H1 (cell line): Measurements from ENCODE around the gene CSH1. TPM values are rescaled to one million over a fixed set of nuclear protein-coding genes. Genes with fewer than 3 reads are reported as not detected.
"Not testable (repeated sequence)": the region's sequence is repeated elsewhere in the genome, so short reads cannot be mapped to it uniquely, and the experiment has no call there.

ENCODE experiments used
- CTCF ChIA-PET: fragments of 300-600 bp; sonication (Branson Sonifier 250); formaldehyde crosslinking; loops from one replicate; lab custom pipeline; 2021; ENCODE audit not compliant: partially characterized antibody; lab: Charles Lee
- POLR2A ChIA-PET: fragments of 300-600 bp; sonication (Branson Sonifier 250); formaldehyde crosslinking; loops from one replicate; lab custom pipeline; 2021; ENCODE audit warnings: inconsistent platforms; ENCODE audit not compliant: partially characterized antibody; lab: Charles Lee
- DNase-seq, 2 experiments: peaks; one replicate each; pipeline versions ENCODE4 v3.0.0 to v3.0.0-alpha.2; 2010 to 2022; ENCODE audit warnings: low spot score in 2 of 2, low read depth in 1 of 2, mixed read lengths in 1 of 2
- FAIRE-seq: peaks from 2 replicates; lab custom pipeline; 2011; peaks lifted over from hg19 to GRCh38; lab: Jason Lieb, UNC
- H2AFZ ChIP-seq: 2 replicates; pipeline ENCODE4 v1.8.1; 2012; ENCODE audit warnings: low read length, inconsistent platforms
- H2AK5ac ChIP-seq: 2 replicates; pipeline ENCODE4 v1.6.1; 2013; ENCODE audit warnings: low read depth, low read length
- H2BK120ac ChIP-seq: replicated peaks from 2 replicates; pipeline ENCODE3; 2013; ENCODE audit warnings: low read depth, low read length, inconsistent platforms
- H2BK12ac ChIP-seq: 2 replicates; pipeline ENCODE4 v1.6.1; 2013; ENCODE audit warnings: low read depth, low read length
- H2BK15ac ChIP-seq: 2 replicates; pipeline ENCODE4 v1.6.1; 2013; ENCODE audit warnings: low read length
- H2BK20ac ChIP-seq: 2 replicates; pipeline ENCODE4 v1.6.1; 2013; ENCODE audit warnings: low read length
- H2BK5ac ChIP-seq: 2 replicates; pipeline ENCODE4 v1.6.1; 2013; ENCODE audit warnings: low read depth, low read length
- H3K14ac ChIP-seq: 2 replicates; pipeline ENCODE4 v1.6.1; 2013; ENCODE audit warnings: inconsistent platforms; ENCODE audit not compliant: insufficient read length
- H3K18ac ChIP-seq: 2 replicates; pipeline ENCODE4 v1.6.1; 2013; ENCODE audit warnings: low read length; ENCODE audit errors: extremely low read depth
- H3K23ac ChIP-seq: 2 replicates; pipeline ENCODE4 v1.6.1; 2013; ENCODE audit warnings: inconsistent platforms; ENCODE audit not compliant: insufficient read length
- H3K23me2 ChIP-seq: 2 replicates; pipeline ENCODE4 v1.6.1; 2013; ENCODE audit warnings: low read depth, low read length
- H3K27ac ChIP-seq: 2 replicates; pipeline ENCODE4 v1.6.1; 2011; ENCODE audit warnings: low read depth, low read length, inconsistent platforms
- H3K27me3 ChIP-seq, 4 experiments: replicated peaks in 1 of 4; 1 replicate in 1 of 4; 2 replicates in 3 of 4; pipeline versions ENCODE4 v1.6.1 to v1.8.1; 2011 to 2013; ENCODE audit warnings: low read length in 3 of 4, mild to moderate bottlenecking in 3 of 4, inconsistent platforms in 2 of 4, mixed read lengths in 2 of 4, moderate library complexity in 1 of 4; ENCODE audit not compliant: control insufficient read depth in 3 of 4, insufficient read depth in 3 of 4; ENCODE audit errors: extremely low read depth in 1 of 4
- H3K36me3 ChIP-seq, 4 experiments: 2 replicates each; pipeline versions ENCODE4 v1.6.1 to v1.8.1; 2011 to 2013; ENCODE audit warnings: mild to moderate bottlenecking in 4 of 4, low read length in 3 of 4, moderate library complexity in 2 of 4, control low read depth in 1 of 4, inconsistent platforms in 1 of 4; ENCODE audit not compliant: insufficient read depth in 4 of 4, control insufficient read depth in 2 of 4
- H3K4ac ChIP-seq: replicated peaks from 2 replicates; pipeline ENCODE3; 2013; ENCODE audit warnings: low read length, low read depth, mixed read lengths, inconsistent platforms; ENCODE audit not compliant: insufficient read length
- H3K4me1 ChIP-seq, 4 experiments: replicated peaks in 1 of 4; 1 replicate in 1 of 4; 2 replicates in 3 of 4; pipeline versions ENCODE4 v1.6.1 to v1.8.1; 2011 to 2013; ENCODE audit warnings: low read length in 3 of 4, inconsistent platforms in 2 of 4, mixed read lengths in 1 of 4; ENCODE audit not compliant: insufficient read depth in 4 of 4, control insufficient read depth in 3 of 4
- H3K4me2 ChIP-seq, 2 experiments: 2 replicates each; pipeline versions ENCODE4 v1.6.1 to v1.8.1; 2011 to 2013; ENCODE audit warnings: low read depth in 2 of 2, low read length in 2 of 2, control low read depth in 1 of 2, inconsistent platforms in 1 of 2, mild to moderate bottlenecking in 1 of 2; ENCODE audit not compliant: insufficient read depth in 1 of 2
- H3K4me3 ChIP-seq, 4 experiments: fragments of 200-600, 300-600 bp in 1 of 4; sonication (generic), shearing (Covaris generic), sonication (Bioruptor Twin) in 1 of 4; 2 replicates each; pipeline versions ENCODE4 v1.5.1 to v1.8.1; 2011 to 2016; ENCODE audit warnings: low read length in 4 of 4, low read depth in 3 of 4, control low read depth in 2 of 4, inconsistent platforms in 2 of 4, mild to moderate bottlenecking in 2 of 4, mixed read lengths in 1 of 4, moderate library complexity in 1 of 4; ENCODE audit not compliant: insufficient read depth in 2 of 4; ENCODE audit errors: extremely low read depth in 1 of 4
- H3K56ac ChIP-seq: replicated peaks from 2 replicates; pipeline ENCODE3; 2013; ENCODE audit warnings: low read depth, mild to moderate bottlenecking, mixed read lengths, low read length, inconsistent platforms; ENCODE audit not compliant: insufficient read length
- H3K79me1 ChIP-seq: 2 replicates; pipeline ENCODE4 v1.6.1; 2013; ENCODE audit warnings: low read depth, low read length, control low read depth
- H3K79me2 ChIP-seq, 2 experiments: 2 replicates each; pipeline versions ENCODE4 v1.6.1 to v1.8.1; 2012 to 2013; ENCODE audit warnings: low read length in 2 of 2, mild to moderate bottlenecking in 2 of 2, inconsistent platforms in 1 of 2; ENCODE audit not compliant: insufficient read depth in 2 of 2, control insufficient read depth in 1 of 2
- H3K9ac ChIP-seq, 4 experiments: replicated peaks in 1 of 4; 1 replicate in 1 of 4; 2 replicates in 3 of 4; pipeline versions ENCODE4 v1.6.1 to v1.8.1; 2011 to 2013; ENCODE audit warnings: low read depth in 3 of 4, low read length in 3 of 4, control low read depth in 2 of 4, mild to moderate bottlenecking in 2 of 4, moderate library complexity in 2 of 4, inconsistent platforms in 1 of 4; ENCODE audit errors: extremely low read depth in 1 of 4
- H3K9me3 ChIP-seq, 2 experiments: 2 replicates each; pipeline versions ENCODE4 v1.6.1 to v1.8.1; 2012 to 2013; ENCODE audit warnings: mild to moderate bottlenecking in 2 of 2, moderate library complexity in 2 of 2, control low read depth in 1 of 2, inconsistent platforms in 1 of 2, low read depth in 1 of 2, low read length in 1 of 2, mixed read lengths in 1 of 2; ENCODE audit not compliant: insufficient read depth in 2 of 2
- H4K20me1 ChIP-seq, 2 experiments: replicated peaks in 1 of 2; 2 replicates each; pipeline versions ENCODE3 to v1.8.1; 2011 to 2013; ENCODE audit warnings: inconsistent platforms in 2 of 2, low read length in 2 of 2, mild to moderate bottlenecking in 1 of 2; ENCODE audit not compliant: insufficient read depth in 2 of 2, control insufficient read depth in 1 of 2
- H4K5ac ChIP-seq: 2 replicates; pipeline ENCODE4 v1.6.1; 2013; ENCODE audit warnings: low read length, low read depth, mixed read lengths, inconsistent platforms; ENCODE audit not compliant: insufficient read length
- H4K8ac ChIP-seq: 2 replicates; pipeline ENCODE4 v1.8.0; 2013; ENCODE audit warnings: mild to moderate bottlenecking, moderate library complexity, low read length, inconsistent platforms; ENCODE audit not compliant: insufficient read depth; ENCODE audit errors: extremely low read depth
- H4K91ac ChIP-seq: replicated peaks from 2 replicates; pipeline ENCODE3; 2013; ENCODE audit warnings: low read length, mixed read lengths, inconsistent platforms; ENCODE audit not compliant: insufficient read length
- CREB1 ChIP-seq: IDR thresholded peaks from 2 replicates; pipeline ENCODE4 v1.6.1; 2012; ENCODE audit warnings: inconsistent platforms
- RAD21 ChIP-seq, 2 experiments: IDR thresholded peaks in 1 of 2; conservative IDR thresholded peaks in 1 of 2; 2 replicates each; pipeline ENCODE4 v1.6.1; 2011; ENCODE audit warnings: low read depth in 2 of 2, low read length in 2 of 2, improper control_type of control experiment in 1 of 2, inconsistent platforms in 1 of 2, mild to moderate bottlenecking in 1 of 2, moderate library complexity in 1 of 2
- SIN3A ChIP-seq, 2 experiments: IDR thresholded peaks in 1 of 2; conservative IDR thresholded peaks in 1 of 2; 2 replicates each; pipeline ENCODE4 v1.6.1; 2011 to 2012; ENCODE audit warnings: low read length in 2 of 2, improper control_type of control experiment in 1 of 2, low read depth in 1 of 2, mild to moderate bottlenecking in 1 of 2
- SP1 ChIP-seq: IDR thresholded peaks from 2 replicates; pipeline ENCODE4 v1.6.1; 2011; ENCODE audit warnings: low read depth, low read length
- WGBS, 2 experiments: shearing (Covaris generic) in 1 of 2; methylation state at CpG; one replicate each; pipeline versions ENCODE4 v1.1.6 to v1.1.7; 2013 to 2015; ENCODE audit warnings: low lambda C conversion rate in 2 of 2, mixed read lengths in 2 of 2, inconsistent platforms in 1 of 2, low coverage in 1 of 2, missing lambda C conversion rate in 1 of 2; ENCODE audit not compliant: insufficient replicate concordance in 2 of 2, insufficient coverage in 1 of 2, insufficient read length in 1 of 2; ENCODE audit errors: extremely low coverage in 1 of 2, missing lambda C conversion rate in 1 of 2; 5-methylcytosine and 5-hydroxymethylcytosine counted together
- polyA plus RNA-seq, 7 experiments: library from polyadenylated mRNA; depleted of rRNA in 3 of 7; stranded (reverse) in 5 of 7; unstranded in 2 of 7; fragments of >200 nt in 5 of 7; fragments of 200-250 nt in 2 of 7; gene quantifications; 1 replicate in 5 of 7; 2 replicates in 1 of 7; 4 replicates in 1 of 7; pipeline versions ENCODE4 v1.2.1 to v1.2.3, GENCODE V29; 2011 to 2013; ENCODE audit warnings: missing spikeins in 2 of 7, mixed read lengths in 2 of 7
- total RNA-seq: library from RNA; stranded (reverse); fragmentation: NEBNext Ultra II Directional; extraction: Animal tissue kit (Norgen Biotek cat#: 25700); gene quantifications from 2 replicates; pipeline ENCODE4 v1.2.1, GENCODE V29; 2021
- TF ChIP-seq, protein P1 (sequence below), 3 experiments: IDR thresholded peaks; 1 replicate in 2 of 3; 2 replicates in 1 of 3; pipeline versions ENCODE4 v1.5.1 to v1.6.1; 2011; ENCODE audit warnings: low read length in 3 of 3, mild to moderate bottlenecking in 3 of 3, inconsistent platforms in 2 of 3, low read depth in 1 of 3, moderate library complexity in 1 of 3; ENCODE audit not compliant: insufficient read depth in 1 of 3; ENCODE audit errors: control extremely low read depth in 1 of 3

The CSH1 gene
- total and polyA plus RNA-seq, 2 of the 8 experiments (the other 6 are each of a cell fraction or from before 2014, with no cell fraction given): 0.12 TPM; not detected in 1

- Histone ChIP-seq H3K4me2 (peak overlapping the region; percentile 39 to 41; a peak in 3 of 4 replicates), H3K18ac (peak overlapping the region; percentile 60), H2BK12ac (peak overlapping the region; percentile 68; the same call in 1 of the 2 replicates), H3K4me1 (peaks cover 3 to 15% (median 8%) of the 10 kb centered on the region in 4 experiments), H3K4me3 (peak overlapping the region in 1 of 4 experiments; percentile 33; a peak in 2 of 8 replicates), H2AFZ (peak overlapping the region; percentile 97)
- H3K23me2 ChIP-seq, H4K5ac ChIP-seq, H3K23ac ChIP-seq, H4K20me1 ChIP-seq, H3K27me3 ChIP-seq, H2BK5ac ChIP-seq, H3K14ac ChIP-seq, H3K36me3 ChIP-seq, H2AK5ac ChIP-seq, H3K9ac ChIP-seq, H4K8ac ChIP-seq, H2BK120ac ChIP-seq, H3K9me3 ChIP-seq, H3K79me2 ChIP-seq, H4K91ac ChIP-seq, H2BK15ac ChIP-seq, H3K56ac ChIP-seq, H2BK20ac ChIP-seq, H3K79me1 ChIP-seq, H3K4ac ChIP-seq, H3K27ac ChIP-seq: not testable (repeated sequence)
- FAIRE-seq (peak; percentile 48), DNase-seq (peak in 1 of 2 experiments; percentile 77)
- ChIA-PET CTCF (interaction anchor here (0.6 to 4.5 kb wide), 31 partner anchors 8 to 476 kb away, joined by 3 to 66 read pairs (median 4); partner anchors contain the start of genes CSHL1, GH1 and ICAM2), POLR2A (interaction anchor here (0.6 to 1.1 kb wide), 4 partner anchors 16 to 264 kb away, joined by 3 to 4 read pairs (median 3); no protein-coding TSS in a partner anchor)
- WGBS, 2 experiments: 37% methylated on average over 8 of the region's 11 CpGs; no CpG with 5 or more reads in 1 of the 2 experiments
- peak; percentile 93 for TF ChIP-seq SP1
- TF ChIP-seq CREB1: 0 out of 2 replicates have a peak, but pooled peaks have one; percentile 25
- TF ChIP-seq SIN3A (conservative IDR thresholded peaks at IDR 0.05 in 1 of 2, IDR thresholded peaks at IDR 0.05 in 1 of 2; ENCODE audit: low read depth in 1 of 2, low read length in 2 of 2): peak in 1 of 2 experiments; percentile 60; a peak in 1 of 4 replicates
- TF ChIP-seq, protein P1, sequence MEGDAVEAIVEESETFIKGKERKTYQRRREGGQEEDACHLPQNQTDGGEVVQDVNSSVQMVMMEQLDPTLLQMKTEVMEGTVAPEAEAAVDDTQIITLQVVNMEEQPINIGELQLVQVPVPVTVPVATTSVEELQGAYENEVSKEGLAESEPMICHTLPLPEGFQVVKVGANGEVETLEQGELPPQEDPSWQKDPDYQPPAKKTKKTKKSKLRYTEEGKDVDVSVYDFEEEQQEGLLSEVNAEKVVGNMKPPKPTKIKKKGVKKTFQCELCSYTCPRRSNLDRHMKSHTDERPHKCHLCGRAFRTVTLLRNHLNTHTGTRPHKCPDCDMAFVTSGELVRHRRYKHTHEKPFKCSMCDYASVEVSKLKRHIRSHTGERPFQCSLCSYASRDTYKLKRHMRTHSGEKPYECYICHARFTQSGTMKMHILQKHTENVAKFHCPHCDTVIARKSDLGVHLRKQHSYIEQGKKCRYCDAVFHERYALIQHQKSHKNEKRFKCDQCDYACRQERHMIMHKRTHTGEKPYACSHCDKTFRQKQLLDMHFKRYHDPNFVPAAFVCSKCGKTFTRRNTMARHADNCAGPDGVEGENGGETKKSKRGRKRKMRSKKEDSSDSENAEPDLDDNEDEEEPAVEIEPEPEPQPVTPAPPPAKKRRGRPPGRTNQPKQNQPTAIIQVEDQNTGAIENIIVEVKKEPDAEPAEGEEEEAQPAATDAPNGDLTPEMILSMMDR (IDR thresholded peaks at IDR 0.05; ENCODE audit: control extremely low read depth in 1 of 3, insufficient read depth in 1 of 3, low read depth in 1 of 3, low read length in 3 of 3): peak; percentile 38 to 52 (median 47)
- TF ChIP-seq RAD21 (IDR thresholded peaks at IDR 0.05 in 1 of 2, conservative IDR thresholded peaks at IDR 0.05 in 1 of 2; ENCODE audit: low read depth in 2 of 2, low read length in 2 of 2): peak in 1 of 2 experiments; percentile 18; a peak in 1 of 4 replicates
Observed at GRCh38 chr17:63881337-63881736, 15.0 kb downstream of the CSH1 start.
